Measurements from ENCODE around the gene PDF.

The PDF gene

DNA sequence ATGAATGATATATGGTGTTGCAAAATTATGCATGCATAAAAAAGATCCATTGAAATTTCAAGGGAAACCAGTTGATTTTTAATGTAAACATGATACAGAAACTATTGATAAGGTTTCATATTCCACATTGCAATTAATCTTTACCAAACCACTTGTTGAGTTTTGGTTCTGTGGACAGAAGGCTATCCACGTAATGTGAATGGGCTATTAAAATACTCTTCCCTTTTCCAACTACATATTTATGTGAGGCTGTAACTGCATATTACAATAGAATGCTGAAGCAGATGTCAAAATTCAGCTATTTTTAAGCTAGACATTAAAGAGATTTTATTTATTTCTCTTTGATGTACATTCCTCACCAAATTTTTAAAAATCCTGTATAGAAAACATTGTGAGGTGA is 53.0 kb downstream of the PDF start:
- Histone ChIP-seq H2AFZ (ENCODE audit: low read depth) (no peak overlapping the region), H3K4me1 (ENCODE audit: low read depth, poor library complexity, severe bottlenecking) (no peaks in the 10 kb centered on the region), H4K20me1 (ENCODE audit: insufficient read depth) (no peaks in the 10 kb centered on the region), H3K36me3 (ENCODE audit: insufficient read depth) (no peaks in the 10 kb centered on the region), H3K79me2 (ENCODE audit: insufficient read depth, low read depth) (no peaks in the 10 kb centered on the region), H3K27ac (no peak overlapping the region), H3K9ac (no peak overlapping the region), H3K27me3 (ENCODE audit: insufficient read depth, low read depth) (no peaks in the 10 kb centered on the region), H3K4me3 (IDR thresholded peaks at IDR 0.05; ENCODE audit: insufficient read depth, low read depth, low read length) (no peak overlapping the region), H3K4me2 (no peak overlapping the region)
- TF ChIP-seq, protein P1, sequence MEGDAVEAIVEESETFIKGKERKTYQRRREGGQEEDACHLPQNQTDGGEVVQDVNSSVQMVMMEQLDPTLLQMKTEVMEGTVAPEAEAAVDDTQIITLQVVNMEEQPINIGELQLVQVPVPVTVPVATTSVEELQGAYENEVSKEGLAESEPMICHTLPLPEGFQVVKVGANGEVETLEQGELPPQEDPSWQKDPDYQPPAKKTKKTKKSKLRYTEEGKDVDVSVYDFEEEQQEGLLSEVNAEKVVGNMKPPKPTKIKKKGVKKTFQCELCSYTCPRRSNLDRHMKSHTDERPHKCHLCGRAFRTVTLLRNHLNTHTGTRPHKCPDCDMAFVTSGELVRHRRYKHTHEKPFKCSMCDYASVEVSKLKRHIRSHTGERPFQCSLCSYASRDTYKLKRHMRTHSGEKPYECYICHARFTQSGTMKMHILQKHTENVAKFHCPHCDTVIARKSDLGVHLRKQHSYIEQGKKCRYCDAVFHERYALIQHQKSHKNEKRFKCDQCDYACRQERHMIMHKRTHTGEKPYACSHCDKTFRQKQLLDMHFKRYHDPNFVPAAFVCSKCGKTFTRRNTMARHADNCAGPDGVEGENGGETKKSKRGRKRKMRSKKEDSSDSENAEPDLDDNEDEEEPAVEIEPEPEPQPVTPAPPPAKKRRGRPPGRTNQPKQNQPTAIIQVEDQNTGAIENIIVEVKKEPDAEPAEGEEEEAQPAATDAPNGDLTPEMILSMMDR (conservative IDR thresholded peaks at IDR 0.05; ENCODE audit: low read depth, low read length), result no peak
